Measurements from ENCODE around the gene FRMD6.

The FRMD6 gene

GRCh38 chr14:51726166-51726899, 74.6 kb downstream of the FRMD6 start:
- POLR2A ChIA-PET (ENCODE audit: low non-redundant PET), result no interaction called here
- H3K27ac ChIP-seq, result no peak overlapping the region
- CTCF ChIA-PET, result no interaction called here
- TF ChIP-seq CTCF (conservative IDR thresholded peaks at IDR 0.05; ENCODE audit: low read depth), result no peak
- DNase-seq (ENCODE audit: low spot score), result no peak

- ChIA-PET POLR2A (ENCODE audit: low non-redundant PET) (no interaction called here), CTCF (interaction anchor here (1.2 kb wide), 1 partner anchor 12 kb away, joined by 3 read pairs; no protein-coding TSS in a partner anchor)
- DNase-seq (ENCODE audit: low spot score), result no peak
- no peak for TF ChIP-seq CTCF (conservative IDR thresholded peaks at IDR 0.05; ENCODE audit: low read depth)
- H3K27ac ChIP-seq, result no peak overlapping the region
Observed at GRCh38 chr14:51727526-51727925, 75.8 kb downstream of the FRMD6 start.

GRCh38 chr14:51730098-51730497, 78.4 kb downstream of the FRMD6 start:
- ChIA-PET CTCF (no interaction called here), POLR2A (ENCODE audit: low non-redundant PET) (no interaction called here)
- no peak for TF ChIP-seq CTCF (conservative IDR thresholded peaks at IDR 0.05; ENCODE audit: low read depth)
- no peak for DNase-seq (ENCODE audit: low spot score)
- H3K27ac ChIP-seq, result no peak overlapping the region

GRCh38 chr14:51730684-51731083, 79.0 kb downstream of the FRMD6 start:
- CTCF ChIA-PET, result interaction anchor here (0.6 to 0.7 kb wide), 2 partner anchors 36 to 48 kb away, joined by 5 to 8 read pairs; no protein-coding TSS in a partner anchor
- no peak overlapping the region for H3K27ac ChIP-seq
- POLR2A ChIA-PET (ENCODE audit: low non-redundant PET), result no interaction called here
- no peak for DNase-seq (ENCODE audit: low spot score)
- TF ChIP-seq CTCF (conservative IDR thresholded peaks at IDR 0.05; ENCODE audit: low read depth), result no peak

- ChIA-PET POLR2A (ENCODE audit: low non-redundant PET) (no interaction called here), CTCF (interaction anchor here (0.6 kb wide), 1 partner anchor 380 kb away, joined by 3 read pairs; no protein-coding TSS in a partner anchor)
- no peak for DNase-seq (ENCODE audit: low spot score)
- H3K27ac ChIP-seq, result no peak overlapping the region
- no peak for TF ChIP-seq CTCF (conservative IDR thresholded peaks at IDR 0.05; ENCODE audit: low read depth)
Observed at GRCh38 chr14:51732494-51733112, 80.9 kb downstream of the FRMD6 start.

- no peak for TF ChIP-seq CTCF (conservative IDR thresholded peaks at IDR 0.05; ENCODE audit: low read depth)
- DNase-seq (ENCODE audit: low spot score), result no peak
- ChIA-PET POLR2A (ENCODE audit: low non-redundant PET) (no interaction called here), CTCF (no interaction called here)
- no peak overlapping the region for H3K27ac ChIP-seq
Observed at GRCh38 chr14:51733147-51733546, 81.4 kb downstream of the FRMD6 start.

All from RWPE1 (cell line).